GM18511 (cell line): ENCODE results near the gene TBX15.
"Not testable (repeated sequence)": the region's sequence is repeated elsewhere in the genome, so short reads cannot be mapped to it uniquely, and the experiment has no call there.

ENCODE experiments used
- ATAC-seq: cut with Tn5 transposase; IDR thresholded peaks from one replicate; pipeline ENCODE4 v1.9.1; 2021; ENCODE audit warnings: mild to moderate bottlenecking, moderate library complexity; ENCODE audit not compliant: unreplicated experiment

Gene TBX15

GRCh38 chr1:118960567-118961136 is 27.5 kb downstream of the TBX15 start:
- ATAC-seq = peak; percentile 1

GRCh38 chr1:118960026-118960561 is 28.0 kb downstream of the TBX15 start:
- peak; percentile 88 for ATAC-seq

GRCh38 chr1:118958937-118959631 is 29.1 kb downstream of the TBX15 start:
- peak; percentile 2 for ATAC-seq

- ATAC-seq = no peak
Measured at GRCh38 chr1:118958140-118958539, 30.0 kb downstream of the TBX15 start.

GRCh38 chr1:118957579-118957978 is 30.6 kb downstream of the TBX15 start:
- not testable (repeated sequence) for ATAC-seq

- no peak for ATAC-seq
Measured at GRCh38 chr1:118954301-118954905, 33.7 kb downstream of the TBX15 start.

- no peak for ATAC-seq
Measured at GRCh38 chr1:118951270-118951936, 36.7 kb downstream of the TBX15 start.

- no peak for ATAC-seq
Measured at GRCh38 chr1:118949315-118949714, 38.8 kb downstream of the TBX15 start.

- no peak for ATAC-seq
Measured at GRCh38 chr1:118948846-118949245, 39.3 kb downstream of the TBX15 start.

- no peak for ATAC-seq
Measured at GRCh38 chr1:118948351-118948750, 39.8 kb downstream of the TBX15 start.

- no peak for ATAC-seq
Measured at GRCh38 chr1:118947790-118948189, 40.4 kb downstream of the TBX15 start.

GRCh38 chr1:118947003-118947765 is 41.0 kb downstream of the TBX15 start:
- ATAC-seq = no peak

GRCh38 chr1:118945489-118945888 is 42.7 kb downstream of the TBX15 start:
- ATAC-seq = no peak

- no peak for ATAC-seq
Measured at GRCh38 chr1:118944546-118944945, 43.6 kb downstream of the TBX15 start.

- ATAC-seq = no peak
Measured at GRCh38 chr1:118944133-118944532, 44.0 kb downstream of the TBX15 start.

- no peak for ATAC-seq
Measured at GRCh38 chr1:118940957-118941356, 47.2 kb downstream of the TBX15 start.

- no peak for ATAC-seq
Measured at GRCh38 chr1:118937413-118938072, 50.6 kb downstream of the TBX15 start.

GRCh38 chr1:118934706-118935105 is 53.4 kb downstream of the TBX15 start:
- no peak for ATAC-seq

GRCh38 chr1:118933051-118933781 is 54.9 kb downstream of the TBX15 start:
- no peak for ATAC-seq

GRCh38 chr1:118931876-118932275 is 56.3 kb downstream of the TBX15 start:
- ATAC-seq = no peak
